Gastrocnemius medialis (tissue), 4 donors: ENCODE data around the gene PAPPA2.

Source experiments
- POLR2A ChIP-seq, 2 donors: fragments of 450-650 bp; IDR thresholded peaks; one replicate each; pipeline ENCODE4 v1.6.1; 2017; ENCODE audit warnings: antibody characterized with exemption in 2 of 2, mild to moderate bottlenecking in 2 of 2, moderate library complexity in 2 of 2
- TF ChIP-seq, protein P1 (sequence below), 5 experiments: fragments of 450-650 bp in 3 of 5; fragments of 200-600 bp in 2 of 5; sonication (generic) in 2 of 5; IDR thresholded peaks in 4 of 5; conservative IDR thresholded peaks in 1 of 5; 1 replicate in 4 of 5; 2 replicates in 1 of 5; pipeline ENCODE4 v1.5.1; 2016 to 2019; ENCODE audit warnings: antibody characterized with exemption in 5 of 5, mild to moderate bottlenecking in 3 of 5, moderate library complexity in 3 of 5

DNA sequence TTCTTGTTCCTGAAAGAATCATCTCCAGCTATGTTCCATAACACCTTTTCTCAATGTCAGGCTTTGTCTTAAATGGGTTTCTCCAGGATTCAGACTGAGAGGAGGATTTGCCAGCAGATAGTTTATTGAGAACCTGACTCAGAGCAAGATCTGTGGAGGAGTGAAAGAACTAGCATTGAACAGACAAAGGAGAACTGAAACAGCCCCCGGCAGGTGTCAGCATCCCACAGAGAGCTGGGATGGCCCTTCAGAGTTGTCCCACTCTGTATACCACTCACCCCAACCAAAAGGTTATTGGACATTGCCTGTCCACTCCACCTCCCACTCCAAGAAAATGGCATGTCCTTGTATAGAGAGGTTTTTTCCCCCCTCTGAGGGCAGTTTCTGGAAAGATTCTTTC, 270.7 kb downstream of the PAPPA2 start:
- no peak for TF ChIP-seq POLR2A (IDR thresholded peaks at IDR 0.05)
- TF ChIP-seq, protein P1, sequence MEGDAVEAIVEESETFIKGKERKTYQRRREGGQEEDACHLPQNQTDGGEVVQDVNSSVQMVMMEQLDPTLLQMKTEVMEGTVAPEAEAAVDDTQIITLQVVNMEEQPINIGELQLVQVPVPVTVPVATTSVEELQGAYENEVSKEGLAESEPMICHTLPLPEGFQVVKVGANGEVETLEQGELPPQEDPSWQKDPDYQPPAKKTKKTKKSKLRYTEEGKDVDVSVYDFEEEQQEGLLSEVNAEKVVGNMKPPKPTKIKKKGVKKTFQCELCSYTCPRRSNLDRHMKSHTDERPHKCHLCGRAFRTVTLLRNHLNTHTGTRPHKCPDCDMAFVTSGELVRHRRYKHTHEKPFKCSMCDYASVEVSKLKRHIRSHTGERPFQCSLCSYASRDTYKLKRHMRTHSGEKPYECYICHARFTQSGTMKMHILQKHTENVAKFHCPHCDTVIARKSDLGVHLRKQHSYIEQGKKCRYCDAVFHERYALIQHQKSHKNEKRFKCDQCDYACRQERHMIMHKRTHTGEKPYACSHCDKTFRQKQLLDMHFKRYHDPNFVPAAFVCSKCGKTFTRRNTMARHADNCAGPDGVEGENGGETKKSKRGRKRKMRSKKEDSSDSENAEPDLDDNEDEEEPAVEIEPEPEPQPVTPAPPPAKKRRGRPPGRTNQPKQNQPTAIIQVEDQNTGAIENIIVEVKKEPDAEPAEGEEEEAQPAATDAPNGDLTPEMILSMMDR (IDR thresholded peaks at IDR 0.05 in 4 of 5, conservative IDR thresholded peaks at IDR 0.05 in 1 of 5) = no peak
